Activated B cell treated with CpG ODN at 0.5 μM for 24 hours (primary cell): ENCODE results near the gene SCGB1A1. TPM values are rescaled to one million over a fixed set of nuclear protein-coding genes. Genes with fewer than 3 reads are reported as not detected.
"Not testable (repeated sequence)": the region's sequence is repeated elsewhere in the genome, so short reads cannot be mapped to it uniquely, and the experiment has no call there.

Experiments
- ATAC-seq: fragments of 200-7000 bp; cut with Tn5 transposase; one replicate; pipeline ENCODE4 v1.10.0; 2021; ENCODE audit warnings: low read depth, mild to moderate bottlenecking, moderate library complexity
- CTCF ChIA-PET: fragments of 350-600 bp; sonication (Branson Sonifier 250); formaldehyde crosslinking; loops from one replicate; lab custom pipeline; 2021; ENCODE audit warnings: antibody characterized with exemption; lab: Charles Lee
- POLR2A ChIA-PET: fragments of 350-600 bp; sonication (Branson Sonifier 250); formaldehyde crosslinking; loops from one replicate; lab custom pipeline; 2021; ENCODE audit warnings: antibody characterized with exemption; lab: Charles Lee
- DNase-seq: peaks from one replicate; pipeline ENCODE4 v3.0.0; 2022
- H3K27ac Mint-ChIP-seq: one replicate; pipeline ENCODE4 v1.8.0; 2020; ENCODE audit warnings: mixed read lengths
- H3K27me3 Mint-ChIP-seq: one replicate; pipeline ENCODE4 v1.8.0; 2021; ENCODE audit warnings: mixed read lengths
- H3K36me3 Mint-ChIP-seq: one replicate; pipeline ENCODE4 v1.8.0; 2021; ENCODE audit warnings: low read depth, mixed read lengths
- H3K4me1 Mint-ChIP-seq: one replicate; pipeline ENCODE4 v1.8.0; 2021; ENCODE audit warnings: mixed read lengths
- H3K4me3 Mint-ChIP-seq: one replicate; pipeline ENCODE4 v1.8.0; 2020; ENCODE audit warnings: mild to moderate bottlenecking, mixed read lengths
- H3K9me3 Mint-ChIP-seq: one replicate; pipeline ENCODE4 v1.8.0; 2020; ENCODE audit warnings: mixed read lengths
- intact Hi-C: fragments of 100-400 bp; cut with micrococcal nuclease; formaldehyde crosslinking; loops from one replicate; pipeline ENCODE4 v1.15.1; 2024
- total RNA-seq: library from RNA; stranded (reverse); gene quantifications from 2 replicates; pipeline ENCODE4 v1.2.3, GENCODE V29; 2022
- TF ChIP-seq, protein P1 (sequence below): fragments of 200-600 bp; IDR thresholded peaks from one replicate; pipeline ENCODE4 v1.8.0; 2022; ENCODE audit warnings: antibody characterized with exemption, mild to moderate bottlenecking

Gene SCGB1A1
- total RNA-seq, 1 donor from 2014 or later = not detected

DNA sequence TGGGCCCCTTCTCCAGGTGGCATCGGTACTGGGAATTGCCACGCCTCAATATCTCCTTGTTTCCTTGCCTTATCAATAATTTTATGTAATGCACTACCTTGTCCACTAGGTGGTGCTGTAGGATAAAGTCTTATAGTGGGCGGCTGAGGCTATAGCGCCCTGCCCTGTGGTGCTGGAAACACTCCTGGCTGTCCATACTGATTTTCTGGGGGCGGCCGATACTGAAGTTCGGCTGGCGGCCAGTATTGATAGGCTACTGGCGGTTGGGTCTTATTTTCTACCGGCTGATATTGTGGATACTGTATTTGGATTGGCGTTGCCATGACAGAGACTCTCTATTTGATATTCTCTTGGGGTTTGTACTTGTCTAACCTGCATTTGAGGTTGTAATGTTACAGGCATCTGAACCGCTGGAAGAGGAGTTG, 38.0 kb upstream of the SCGB1A1 start:
- H3K27me3 Mint-ChIP-seq, POLR2A ChIA-PET, H3K27ac Mint-ChIP-seq, H3K36me3 Mint-ChIP-seq, H3K4me3 Mint-ChIP-seq, H3K4me1 Mint-ChIP-seq, H3K9me3 Mint-ChIP-seq: not testable (repeated sequence)
- intact Hi-C loops = loop anchor here (1.0 to 10.0 kb wide), 3 partner anchors 12 to 644 kb away; partner anchors contain the start of gene SLC3A2
- CTCF ChIA-PET = interaction anchor here (1.2 kb wide), 1 partner anchor 70 kb away, joined by 3 read pairs; no protein-coding TSS in a partner anchor
- peak; percentile 85 for ATAC-seq
- peak; percentile 25 for DNase-seq

DNA sequence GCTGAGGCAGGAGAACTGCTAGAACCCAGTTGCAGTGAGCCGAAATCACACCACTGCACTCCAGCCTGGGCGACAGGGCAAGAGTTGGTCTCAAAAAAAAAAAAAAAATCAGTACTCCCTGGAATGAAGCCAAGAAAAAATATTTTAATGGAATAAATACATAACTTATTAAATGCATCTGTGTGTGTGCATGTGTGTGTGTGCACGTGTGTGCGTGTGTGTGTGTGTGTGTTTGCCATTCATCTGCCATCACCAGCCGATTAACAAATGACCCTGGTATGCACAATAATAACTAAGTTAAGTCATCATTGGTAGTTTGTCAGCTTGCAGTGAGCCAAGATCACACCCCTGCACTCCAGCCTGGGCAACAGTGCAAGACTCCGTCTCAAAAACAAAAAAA, 35.0 kb upstream of the SCGB1A1 start:
- Mint-ChIP-seq H3K36me3 (no peaks in the 10 kb centered on the region), H3K4me3 (no peak overlapping the region), H3K27me3 (no peaks in the 10 kb centered on the region), H3K4me1 (peaks cover 5% of the 10 kb centered on the region), H3K27ac (no peak overlapping the region), H3K9me3 (no peaks in the 10 kb centered on the region)
- intact Hi-C loops = loop anchor here (10.0 kb wide), 1 partner anchor 501 kb away; the partner anchor contains the start of gene SLC3A2
- ChIA-PET POLR2A (no interaction called here), CTCF (no interaction called here)
- no peak for ATAC-seq
- TF ChIP-seq, protein P1, sequence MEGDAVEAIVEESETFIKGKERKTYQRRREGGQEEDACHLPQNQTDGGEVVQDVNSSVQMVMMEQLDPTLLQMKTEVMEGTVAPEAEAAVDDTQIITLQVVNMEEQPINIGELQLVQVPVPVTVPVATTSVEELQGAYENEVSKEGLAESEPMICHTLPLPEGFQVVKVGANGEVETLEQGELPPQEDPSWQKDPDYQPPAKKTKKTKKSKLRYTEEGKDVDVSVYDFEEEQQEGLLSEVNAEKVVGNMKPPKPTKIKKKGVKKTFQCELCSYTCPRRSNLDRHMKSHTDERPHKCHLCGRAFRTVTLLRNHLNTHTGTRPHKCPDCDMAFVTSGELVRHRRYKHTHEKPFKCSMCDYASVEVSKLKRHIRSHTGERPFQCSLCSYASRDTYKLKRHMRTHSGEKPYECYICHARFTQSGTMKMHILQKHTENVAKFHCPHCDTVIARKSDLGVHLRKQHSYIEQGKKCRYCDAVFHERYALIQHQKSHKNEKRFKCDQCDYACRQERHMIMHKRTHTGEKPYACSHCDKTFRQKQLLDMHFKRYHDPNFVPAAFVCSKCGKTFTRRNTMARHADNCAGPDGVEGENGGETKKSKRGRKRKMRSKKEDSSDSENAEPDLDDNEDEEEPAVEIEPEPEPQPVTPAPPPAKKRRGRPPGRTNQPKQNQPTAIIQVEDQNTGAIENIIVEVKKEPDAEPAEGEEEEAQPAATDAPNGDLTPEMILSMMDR = no peak
- DNase-seq = no peak

DNA sequence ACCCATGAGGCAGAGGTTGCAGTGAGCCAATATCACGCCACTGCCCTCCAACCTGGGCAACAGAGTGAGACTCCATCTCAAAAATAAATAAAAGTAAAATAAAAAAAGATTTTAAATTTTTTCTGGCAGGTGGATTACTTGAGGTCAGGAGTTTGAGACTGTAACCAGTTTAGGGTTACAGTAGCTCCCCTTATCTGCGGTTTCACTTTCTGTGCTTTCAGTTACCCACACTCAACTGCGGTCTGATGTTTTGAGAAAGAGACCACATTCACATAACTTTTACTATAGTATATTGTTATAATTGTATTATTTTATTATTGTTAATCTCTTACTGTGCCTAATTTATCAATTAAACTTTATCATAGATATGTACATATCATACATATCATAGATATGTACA, 32.8 kb upstream of the SCGB1A1 start:
- DNase-seq, H3K9me3 Mint-ChIP-seq, POLR2A ChIA-PET, ATAC-seq, H3K36me3 Mint-ChIP-seq, CTCF ChIA-PET, H3K4me3 Mint-ChIP-seq, H3K27me3 Mint-ChIP-seq, H3K4me1 Mint-ChIP-seq, H3K27ac Mint-ChIP-seq: not testable (repeated sequence)
- intact Hi-C loops = loop anchor here (10.0 kb wide), 1 partner anchor 499 kb away; the partner anchor contains the start of gene SLC3A2

DNA sequence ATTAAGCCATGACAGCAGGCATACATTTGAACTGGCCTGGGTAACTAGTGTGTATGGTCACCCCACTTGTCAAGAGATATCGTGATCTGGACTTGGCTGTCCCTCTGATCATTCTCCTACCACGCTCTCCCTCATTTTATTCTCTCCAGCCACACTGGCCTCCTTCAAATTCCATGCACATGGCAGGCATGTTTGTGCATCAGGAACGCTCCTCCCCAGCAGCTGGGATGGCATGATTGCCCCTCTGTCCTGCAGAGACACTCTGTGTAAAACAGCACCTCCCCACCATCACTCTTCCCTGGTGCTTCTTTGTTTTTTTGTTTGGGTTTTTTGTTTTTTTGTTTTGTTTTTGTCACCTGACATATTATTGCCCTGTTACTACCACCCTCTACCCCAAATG, 31.5 kb upstream of the SCGB1A1 start:
- no peak for DNase-seq
- TF ChIP-seq, protein P1 = no peak
- no peak overlapping the region for H3K4me3 Mint-ChIP-seq
- no peak overlapping the region for H3K27ac Mint-ChIP-seq
- no peak for ATAC-seq
- no peaks in the 10 kb centered on the region for H3K27me3 Mint-ChIP-seq
- intact Hi-C loops = loop anchor here (10.0 kb wide), 1 partner anchor 497 kb away; the partner anchor contains the start of gene SLC3A2
- POLR2A ChIA-PET = no interaction called here
- no peaks in the 10 kb centered on the region for H3K9me3 Mint-ChIP-seq
- H3K4me1 Mint-ChIP-seq = no peaks in the 10 kb centered on the region
- no peaks in the 10 kb centered on the region for H3K36me3 Mint-ChIP-seq
- CTCF ChIA-PET = no interaction called here

DNA sequence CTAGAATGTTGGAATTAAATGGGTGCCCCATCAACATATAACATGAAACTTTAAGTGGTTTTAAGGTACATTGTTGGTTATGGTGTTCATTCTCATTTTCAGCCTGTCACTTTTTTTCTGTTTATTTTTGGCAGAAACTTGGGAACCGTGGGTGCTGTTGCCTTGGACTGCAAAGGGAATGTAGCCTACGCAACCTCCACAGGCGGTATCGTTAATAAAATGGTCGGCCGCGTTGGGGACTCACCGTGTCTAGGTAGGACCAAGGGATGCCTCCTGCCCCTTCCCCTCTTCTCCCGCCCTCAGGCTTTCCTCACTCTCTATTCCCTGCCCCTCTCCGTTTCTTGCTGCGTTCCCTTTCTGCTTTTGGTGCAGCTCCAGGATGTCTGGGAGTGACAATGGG, 29.8 kb upstream of the SCGB1A1 start:
- Mint-ChIP-seq H3K4me3 (no peak overlapping the region), H3K9me3 (no peaks in the 10 kb centered on the region), H3K27ac (no peak overlapping the region), H3K36me3 (no peaks in the 10 kb centered on the region), H3K27me3 (no peaks in the 10 kb centered on the region), H3K4me1 (no peaks in the 10 kb centered on the region)
- DNase-seq (no peak), ATAC-seq (no peak)
- CTCF ChIA-PET = no interaction called here
- intact Hi-C loops = loop anchor here (10.0 kb wide), 1 partner anchor 496 kb away; the partner anchor contains the start of gene SLC3A2
- POLR2A ChIA-PET = no interaction called here
- TF ChIP-seq, protein P1 = no peak

DNA sequence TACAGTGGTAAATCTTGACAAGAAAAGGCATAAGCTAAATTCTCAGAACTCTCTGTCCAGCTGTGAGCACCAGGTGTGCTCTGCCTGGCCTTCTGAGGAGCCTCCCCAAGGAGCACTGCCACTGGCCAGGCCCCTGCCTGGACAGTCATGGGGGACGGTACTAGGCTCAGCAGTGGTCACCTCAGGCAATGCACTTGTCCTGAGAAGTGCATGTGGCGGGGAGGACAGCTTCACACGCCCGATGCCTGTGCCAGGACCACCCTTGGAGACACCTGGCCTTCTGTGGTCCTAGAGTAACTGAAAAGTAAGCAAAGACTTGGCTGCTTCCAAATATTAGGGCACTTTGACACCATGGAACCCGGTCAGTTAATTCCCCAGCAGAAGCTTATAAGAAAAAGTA, 28.6 kb upstream of the SCGB1A1 start:
- no peak for ATAC-seq
- POLR2A ChIA-PET = interaction anchor here (0.6 kb wide), 1 partner anchor 168 kb away, joined by 3 read pairs; no protein-coding TSS in a partner anchor
- H3K4me3 Mint-ChIP-seq = no peak overlapping the region
- intact Hi-C loops = no loop called here
- DNase-seq = no peak
- no peak overlapping the region for H3K27ac Mint-ChIP-seq
- TF ChIP-seq, protein P1 = no peak
- CTCF ChIA-PET = interaction anchor here (0.8 kb wide), 1 partner anchor 34 kb away, joined by 3 read pairs; no protein-coding TSS in a partner anchor
- no peaks in the 10 kb centered on the region for H3K9me3 Mint-ChIP-seq
- H3K4me1 Mint-ChIP-seq = no peaks in the 10 kb centered on the region
- H3K27me3 Mint-ChIP-seq = no peaks in the 10 kb centered on the region
- no peaks in the 10 kb centered on the region for H3K36me3 Mint-ChIP-seq
